GM12872 (cell line): ENCODE data around the gene TXNDC12.

Experiments used
- TF ChIP-seq, protein P1 (sequence below): IDR thresholded peaks from 3 replicates; pipeline ENCODE4 v1.5.1; 2011; ENCODE audit warnings: low read depth, mild to moderate bottlenecking, low read length, moderate library complexity; ENCODE audit not compliant: insufficient read depth

The TXNDC12 gene

GRCh38 chr1:52063192-52063591 is 8.2 kb upstream of the TXNDC12 start:
- TF ChIP-seq, protein P1, sequence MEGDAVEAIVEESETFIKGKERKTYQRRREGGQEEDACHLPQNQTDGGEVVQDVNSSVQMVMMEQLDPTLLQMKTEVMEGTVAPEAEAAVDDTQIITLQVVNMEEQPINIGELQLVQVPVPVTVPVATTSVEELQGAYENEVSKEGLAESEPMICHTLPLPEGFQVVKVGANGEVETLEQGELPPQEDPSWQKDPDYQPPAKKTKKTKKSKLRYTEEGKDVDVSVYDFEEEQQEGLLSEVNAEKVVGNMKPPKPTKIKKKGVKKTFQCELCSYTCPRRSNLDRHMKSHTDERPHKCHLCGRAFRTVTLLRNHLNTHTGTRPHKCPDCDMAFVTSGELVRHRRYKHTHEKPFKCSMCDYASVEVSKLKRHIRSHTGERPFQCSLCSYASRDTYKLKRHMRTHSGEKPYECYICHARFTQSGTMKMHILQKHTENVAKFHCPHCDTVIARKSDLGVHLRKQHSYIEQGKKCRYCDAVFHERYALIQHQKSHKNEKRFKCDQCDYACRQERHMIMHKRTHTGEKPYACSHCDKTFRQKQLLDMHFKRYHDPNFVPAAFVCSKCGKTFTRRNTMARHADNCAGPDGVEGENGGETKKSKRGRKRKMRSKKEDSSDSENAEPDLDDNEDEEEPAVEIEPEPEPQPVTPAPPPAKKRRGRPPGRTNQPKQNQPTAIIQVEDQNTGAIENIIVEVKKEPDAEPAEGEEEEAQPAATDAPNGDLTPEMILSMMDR = no peak

- TF ChIP-seq, protein P1 = no peak
Measured at GRCh38 chr1:52060822-52061221, 5.8 kb upstream of the TXNDC12 start.

DNA sequence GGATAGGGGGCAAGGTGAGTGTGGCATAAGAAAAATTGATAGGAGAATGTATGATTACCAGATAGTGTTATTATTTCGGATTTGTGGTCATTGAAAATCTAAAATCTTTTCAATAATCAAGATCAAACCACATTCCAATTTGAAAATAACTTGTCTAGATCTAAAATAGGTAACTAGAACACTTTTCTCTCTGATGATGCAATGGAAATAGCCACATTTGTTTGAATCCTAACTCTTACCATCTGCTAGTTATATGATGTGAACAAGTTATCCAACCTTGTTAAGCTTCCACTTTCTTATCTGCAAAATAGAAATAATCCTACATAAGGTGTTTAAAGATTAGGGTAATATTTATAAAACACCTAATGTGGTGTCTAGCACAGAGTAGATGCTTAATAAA is 4.9 kb upstream of the TXNDC12 start:
- TF ChIP-seq, protein P1 = no peak

DNA sequence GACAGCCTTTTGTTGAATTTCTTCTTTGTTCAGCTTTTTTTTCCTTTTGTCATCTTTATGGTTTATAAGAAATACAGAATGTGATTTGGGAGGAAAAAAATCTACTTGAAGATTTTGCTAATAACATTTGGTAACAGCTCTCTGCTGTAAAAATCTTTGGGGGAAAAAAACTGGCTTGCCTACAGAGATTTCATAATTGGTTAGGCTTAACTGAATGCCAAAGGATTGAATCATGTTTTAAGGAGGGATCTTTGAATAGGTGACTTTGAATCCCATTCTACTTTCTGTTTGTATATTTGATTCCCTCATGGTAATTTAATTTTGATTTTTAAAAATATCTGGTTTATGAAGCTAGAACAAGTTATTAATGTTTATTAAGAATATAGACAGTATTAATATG is 4.3 kb upstream of the TXNDC12 start:
- TF ChIP-seq, protein P1 = no peak

- TF ChIP-seq, protein P1 = no peak
Measured at GRCh38 chr1:52057876-52058415, 3.0 kb upstream of the TXNDC12 start.

GRCh38 chr1:52057255-52057654 is 2.3 kb upstream of the TXNDC12 start:
- TF ChIP-seq, protein P1 = no peak

- TF ChIP-seq, protein P1 = no peak
Measured at GRCh38 chr1:52056937-52057231, 1.9 kb upstream of the TXNDC12 start.
